BLaER1 treated with 17β-estradiol and CSF1 and Interleukin-3, amounts not matched to agents 10 nM and 100 nM (cell line): ENCODE results near the gene KRT80.
A peak's percentile ranks its signal among the peaks of the same experiment; 100 is the strongest.

Experiments used
- H3K27ac ChIP-seq, 11 experiments: shearing (Covaris generic); formaldehyde crosslinking; 2 replicates each; pipeline ENCODE4 v1.8.1; 2022
- H3K27me3 ChIP-seq, 11 experiments: shearing (Covaris generic); formaldehyde crosslinking; 2 replicates each; pipeline ENCODE4 v1.8.1; 2022
- H3K36me3 ChIP-seq, 11 experiments: shearing (Covaris generic); formaldehyde crosslinking; 2 replicates each; pipeline ENCODE4 v1.8.1; 2022
- H3K4me1 ChIP-seq, 10 experiments: shearing (Covaris generic); formaldehyde crosslinking; 2 replicates each; pipeline ENCODE4 v1.8.1; 2022
- H3K4me2 ChIP-seq, 11 experiments: shearing (Covaris generic); formaldehyde crosslinking; 2 replicates each; pipeline ENCODE4 v1.8.1; 2022
- H3K4me3 ChIP-seq, 10 experiments: shearing (Covaris generic); formaldehyde crosslinking; 2 replicates each; pipeline ENCODE4 v1.8.1; 2022
- H3K9ac ChIP-seq, 11 experiments: shearing (Covaris generic); formaldehyde crosslinking; 2 replicates each; pipeline ENCODE4 v1.8.1; 2022
- H3K9me3 ChIP-seq, 11 experiments: shearing (Covaris generic); formaldehyde crosslinking; replicated peaks in 1 of 11; 2 replicates each; pipeline ENCODE4 v1.8.1; 2022
- H4K20me1 ChIP-seq, 11 experiments: shearing (Covaris generic); formaldehyde crosslinking; 2 replicates each; pipeline ENCODE4 v1.8.1; 2022
- Cebpa-rat ChIP-seq, 11 experiments: shearing (Covaris generic); IDR thresholded peaks; 2 replicates each; pipeline ENCODE4 v1.8.1; 2022

Gene KRT80

GRCh38 chr12:52215587-52216031 is 23.8 kb upstream of the KRT80 start:
- H3K4me2 ChIP-seq = peak overlapping the region in 1 of 11 experiments; percentile 7; a peak in 2 of 22 replicates
- no peak overlapping the region for H3K4me3 ChIP-seq
- H3K4me1 ChIP-seq = peaks cover 7 to 28% (median 16%) of the 10 kb centered on the region in 10 experiments
- no peak overlapping the region for H3K27ac ChIP-seq
- H3K36me3 ChIP-seq = no peaks in the 10 kb centered on the region
- H3K9ac ChIP-seq = no peak overlapping the region
- no peaks in the 10 kb centered on the region for H3K27me3 ChIP-seq
- H4K20me1 ChIP-seq = no peaks in the 10 kb centered on the region
- TF ChIP-seq Cebpa-rat (IDR thresholded peaks at IDR 0.05) = no peak
- no peaks in the 10 kb centered on the region for H3K9me3 ChIP-seq

- Histone ChIP-seq H3K4me3 (no peak overlapping the region), H3K36me3 (no peaks in the 10 kb centered on the region), H3K27me3 (no peaks in the 10 kb centered on the region), H3K4me2 (no peak overlapping the region), H4K20me1 (no peaks in the 10 kb centered on the region), H3K9me3 (no peaks in the 10 kb centered on the region), H3K27ac (no peak overlapping the region), H3K9ac (no peak overlapping the region), H3K4me1 (peaks cover 10 to 38% (median 24%) of the 10 kb centered on the region in 10 experiments)
- TF ChIP-seq Cebpa-rat (IDR thresholded peaks at IDR 0.05) = no peak
Measured at GRCh38 chr12:52214421-52214802, 22.6 kb upstream of the KRT80 start.

- peaks cover 10 to 39% (median 24%) of the 10 kb centered on the region in 10 experiments for H3K4me1 ChIP-seq
- H3K4me2 ChIP-seq = no peak overlapping the region
- no peak for TF ChIP-seq Cebpa-rat (IDR thresholded peaks at IDR 0.05)
- no peak overlapping the region for H3K27ac ChIP-seq
- no peaks in the 10 kb centered on the region for H3K27me3 ChIP-seq
- no peak overlapping the region for H3K4me3 ChIP-seq
- H4K20me1 ChIP-seq = no peaks in the 10 kb centered on the region
- H3K9ac ChIP-seq = no peak overlapping the region
- H3K36me3 ChIP-seq = no peaks in the 10 kb centered on the region
- H3K9me3 ChIP-seq = no peaks in the 10 kb centered on the region
Measured at GRCh38 chr12:52213564-52214420, 22.0 kb upstream of the KRT80 start.

DNA sequence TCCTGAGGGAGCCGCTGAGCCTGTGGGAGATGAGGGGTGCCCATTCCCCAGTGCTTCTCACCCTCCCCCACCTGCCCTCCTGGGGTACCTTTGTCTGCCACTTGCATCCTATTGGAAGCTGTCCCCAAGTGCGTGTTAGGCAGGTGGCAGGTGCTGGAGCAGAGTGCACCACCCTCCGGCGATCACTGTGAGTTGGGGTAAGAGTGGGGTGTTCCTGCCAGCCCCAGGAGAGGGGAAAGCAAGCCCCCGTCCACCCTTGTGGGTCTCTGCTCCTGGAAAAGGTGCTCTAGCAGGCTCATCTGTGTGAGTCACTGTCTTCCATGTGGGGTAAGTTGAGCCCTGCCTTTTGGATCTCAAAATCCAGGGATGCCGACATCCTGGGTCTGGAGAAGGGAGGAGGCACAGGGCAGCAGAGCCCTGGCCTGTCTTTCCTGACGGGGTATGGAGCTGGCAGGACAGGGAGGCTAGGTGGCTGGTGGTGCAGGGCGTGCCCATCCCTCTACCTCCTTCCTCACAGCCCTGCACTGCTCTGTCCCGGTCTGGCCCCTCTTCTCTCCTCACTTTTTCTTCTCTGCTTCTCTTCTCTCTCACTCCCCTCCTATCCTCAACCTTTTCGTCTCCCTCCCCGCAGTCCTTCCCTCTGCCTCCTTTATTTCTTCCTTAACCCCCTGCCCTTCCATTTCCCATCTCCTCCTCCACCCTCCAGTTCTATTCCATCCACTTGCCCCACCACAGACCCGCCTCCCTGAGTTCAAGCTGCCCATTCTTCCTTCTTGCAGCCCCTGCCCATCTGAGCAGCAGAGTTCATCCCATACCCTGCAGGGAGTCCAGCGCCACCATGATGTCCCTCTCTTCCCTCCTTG is 21.1 kb upstream of the KRT80 start:
- TF ChIP-seq Cebpa-rat (IDR thresholded peaks at IDR 0.05) = no peak
- H3K27ac ChIP-seq = no peak overlapping the region
- H3K4me3 ChIP-seq = no peak overlapping the region
- no peak overlapping the region for H3K4me2 ChIP-seq
- no peak overlapping the region for H3K9ac ChIP-seq
- peaks cover 15 to 45% (median 29%) of the 10 kb centered on the region in 10 experiments for H3K4me1 ChIP-seq
- H3K27me3 ChIP-seq = no peaks in the 10 kb centered on the region
- no peaks in the 10 kb centered on the region for H4K20me1 ChIP-seq
- no peaks in the 10 kb centered on the region for H3K36me3 ChIP-seq
- H3K9me3 ChIP-seq = no peaks in the 10 kb centered on the region

GRCh38 chr12:52211716-52212585 is 20.1 kb upstream of the KRT80 start:
- Histone ChIP-seq H3K4me1 (peaks cover 23 to 51% (median 34%) of the 10 kb centered on the region in 10 experiments), H3K27ac (no peak overlapping the region), H3K4me2 (peak overlapping the region in 4 of 11 experiments; percentile 16 to 54 (median 44); a peak in 4 of 22 replicates)

GRCh38 chr12:52210925-52211650 is 19.3 kb upstream of the KRT80 start:
- Histone ChIP-seq H3K4me2 (peak overlapping the region; percentile 16 to 54 (median 46); a peak in 20 of 22 replicates), H3K36me3 (no peaks in the 10 kb centered on the region), H3K4me3 (no peak overlapping the region), H3K9me3 (no peaks in the 10 kb centered on the region), H4K20me1 (no peaks in the 10 kb centered on the region), H3K9ac (0 out of 22 replicates have a peak overlapping the region, but pooled peaks of 1 of the 11 experiments have one; percentile 14), H3K27me3 (no peaks in the 10 kb centered on the region), H3K4me1 (peaks cover 23 to 53% (median 33%) of the 10 kb centered on the region in 10 experiments), H3K27ac (0 out of 22 replicates have a peak overlapping the region, but pooled peaks of 2 of the 11 experiments have one; percentile 7)
- no peak for TF ChIP-seq Cebpa-rat (IDR thresholded peaks at IDR 0.05)

More at GRCh38 chr12:52211716-52212585, 20.1 kb upstream of the KRT80 start:
- no peaks in the 10 kb centered on the region for H3K27me3 ChIP-seq
- no peak overlapping the region for H3K9ac ChIP-seq
- H3K9me3 ChIP-seq = no peaks in the 10 kb centered on the region
- TF ChIP-seq Cebpa-rat (IDR thresholded peaks at IDR 0.05) = no peak
- H3K4me3 ChIP-seq = no peak overlapping the region
- no peaks in the 10 kb centered on the region for H4K20me1 ChIP-seq
- no peaks in the 10 kb centered on the region for H3K36me3 ChIP-seq

GRCh38 chr12:52210186-52210924 is 18.5 kb upstream of the KRT80 start:
- Histone ChIP-seq H4K20me1 (no peaks in the 10 kb centered on the region), H3K27ac (0 out of 22 replicates have a peak overlapping the region, but pooled peaks of 1 of the 11 experiments have one; percentile 7), H3K9ac (no peak overlapping the region), H3K4me1 (peaks cover 23 to 54% (median 35%) of the 10 kb centered on the region in 10 experiments), H3K27me3 (no peaks in the 10 kb centered on the region), H3K9me3 (no peaks in the 10 kb centered on the region), H3K36me3 (no peaks in the 10 kb centered on the region), H3K4me3 (no peak overlapping the region), H3K4me2 (peak overlapping the region; percentile 16 to 54 (median 46); a peak in 20 of 22 replicates)
- no peak for TF ChIP-seq Cebpa-rat (IDR thresholded peaks at IDR 0.05)
